Activated T-cell treated with anti-CD3 and anti-CD28 coated beads, Interleukin-2, amount 50 U/mL, for 1 hour (primary cell): ENCODE measurements around the gene ZFHX3.

ENCODE experiments used
- DNase-seq: peaks from one replicate; pipeline ENCODE4 v3.0.0-alpha.2; 2020

ZFHX3 gene

GRCh38 chr16:72970656-72971055 is 77.3 kb downstream of the ZFHX3 start:
- DNase-seq = no peak

GRCh38 chr16:72969812-72970211 is 78.1 kb downstream of the ZFHX3 start:
- DNase-seq = no peak

DNA sequence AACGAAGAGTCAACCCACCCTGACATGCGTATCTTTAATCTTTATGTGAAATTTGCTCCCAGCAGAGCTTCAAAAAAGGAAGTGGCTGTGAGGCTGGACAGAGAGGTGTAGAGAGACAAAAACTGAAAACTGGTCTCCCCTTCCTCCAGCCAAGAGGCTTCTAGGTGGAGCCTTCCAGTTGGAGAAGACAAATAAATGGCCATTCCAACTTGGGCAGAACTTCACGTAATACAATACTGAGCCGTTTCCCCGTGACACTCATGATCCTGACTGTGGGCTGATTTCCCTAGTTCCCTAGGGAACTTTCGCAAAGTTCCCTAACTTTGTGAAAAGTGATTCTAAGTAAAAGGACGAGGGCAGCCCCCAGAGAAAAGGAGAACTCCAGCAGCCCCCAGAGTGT is 78.8 kb downstream of the ZFHX3 start:
- no peak for DNase-seq

DNA sequence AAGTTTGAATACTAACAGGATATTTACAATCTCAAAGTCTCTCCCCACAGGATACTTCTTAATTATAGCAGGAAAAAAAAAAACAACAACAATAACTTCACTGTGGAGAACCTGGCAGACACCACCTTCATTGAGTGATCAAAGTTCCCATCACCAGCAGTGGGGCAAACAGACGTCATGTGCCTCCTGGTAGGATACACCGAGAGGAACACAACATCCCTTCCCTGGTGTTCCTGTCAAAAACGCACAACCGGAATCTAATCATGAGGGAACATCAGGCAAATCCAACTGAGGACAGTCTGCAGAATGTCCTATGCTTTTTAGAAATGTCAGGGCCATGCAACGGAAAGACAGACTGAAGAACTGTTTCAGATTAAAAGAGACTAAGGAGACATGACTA is 80.0 kb downstream of the ZFHX3 start:
- no peak for DNase-seq

- no peak for DNase-seq
Measured at GRCh38 chr16:72963533-72964315, 84.2 kb downstream of the ZFHX3 start.

GRCh38 chr16:72962347-72962746 is 85.6 kb downstream of the ZFHX3 start:
- DNase-seq = no peak

DNA sequence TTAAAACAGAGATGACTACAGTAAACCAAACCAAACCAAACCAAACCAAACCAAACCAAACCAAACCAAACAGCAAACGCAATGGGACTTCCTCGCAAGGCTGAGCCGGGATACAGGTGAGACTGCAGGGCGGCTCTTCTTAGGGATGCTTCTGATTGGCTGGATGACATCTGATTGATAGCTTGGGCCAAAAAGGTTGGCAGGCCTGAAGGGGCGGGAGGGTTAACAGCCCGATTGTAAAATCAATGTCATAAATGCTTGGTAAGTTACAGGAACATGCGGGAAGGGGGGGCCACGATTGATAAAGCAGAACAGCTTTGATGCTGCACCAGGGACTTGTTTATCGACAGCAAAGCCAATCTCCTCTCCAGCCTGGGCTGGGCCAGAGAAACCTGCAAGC is 86.1 kb downstream of the ZFHX3 start:
- DNase-seq = no peak

GRCh38 chr16:72961115-72961832 is 86.7 kb downstream of the ZFHX3 start:
- DNase-seq = no peak

- DNase-seq = no peak
Measured at GRCh38 chr16:72960101-72960500, 87.8 kb downstream of the ZFHX3 start.

DNA sequence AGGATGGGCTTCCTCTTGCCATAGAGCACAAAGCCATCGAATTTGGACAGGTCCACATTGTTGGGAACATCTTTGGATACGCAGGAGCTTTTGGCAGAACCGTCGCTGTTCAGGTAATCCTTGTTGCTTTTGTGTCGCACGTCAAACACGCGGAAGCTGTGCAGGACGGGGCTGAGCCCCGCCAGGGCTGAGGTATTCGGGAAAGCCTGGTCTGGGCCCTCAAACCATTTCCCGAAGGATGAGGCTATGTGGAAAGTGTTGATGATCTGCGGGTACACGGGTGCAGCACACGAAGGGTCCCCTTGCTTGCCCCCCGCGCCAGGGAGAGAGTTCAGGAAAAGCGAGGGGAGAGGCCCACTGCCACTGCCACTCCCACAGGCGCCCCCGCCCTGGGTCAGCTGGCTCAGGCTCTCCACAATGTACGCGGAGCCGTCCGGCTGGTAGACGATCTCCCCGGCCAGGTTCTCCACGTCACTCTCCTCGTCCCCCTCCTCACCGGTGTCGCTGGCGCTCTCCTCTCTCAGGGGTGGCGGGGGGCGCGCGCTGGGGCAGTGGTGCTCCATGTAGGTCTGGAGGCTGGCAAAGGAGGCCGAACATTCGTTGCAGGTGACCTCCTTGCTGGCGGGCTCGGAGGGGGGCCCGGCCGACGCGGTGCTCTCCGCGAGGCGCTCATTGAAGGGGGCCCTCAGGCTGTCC is 88.5 kb downstream of the ZFHX3 start:
- DNase-seq = no peak

- no peak for DNase-seq
Measured at GRCh38 chr16:72958522-72959076, 89.3 kb downstream of the ZFHX3 start.

- DNase-seq = no peak
Measured at GRCh38 chr16:72957303-72958277, 90.3 kb downstream of the ZFHX3 start.

- no peak for DNase-seq
Measured at GRCh38 chr16:72956124-72957064, 91.5 kb downstream of the ZFHX3 start.

DNA sequence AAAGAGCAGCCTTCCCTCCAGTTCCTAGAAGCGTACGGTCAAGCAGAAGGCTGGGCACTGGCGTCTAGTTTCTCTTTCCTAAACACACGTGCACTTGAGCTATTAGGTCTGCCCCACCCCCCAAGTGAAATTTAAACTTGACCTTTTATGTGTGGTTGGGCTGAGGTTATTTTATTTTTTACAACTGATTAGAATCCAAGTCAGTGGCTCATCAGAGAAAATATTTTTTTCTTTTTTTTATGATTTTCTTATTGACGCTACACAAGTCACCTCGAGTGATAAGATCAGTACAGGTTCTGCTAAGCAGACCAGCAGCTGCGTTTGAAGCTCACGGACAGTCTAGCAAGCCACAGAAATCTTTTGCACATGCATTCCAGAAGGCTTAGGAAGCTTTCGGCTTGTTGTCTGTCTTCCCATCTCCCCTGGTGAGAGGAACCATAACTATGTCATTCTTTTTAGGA is 95.1 kb downstream of the ZFHX3 start:
- DNase-seq = no peak

- DNase-seq = no peak
Measured at GRCh38 chr16:72952404-72952803, 95.5 kb downstream of the ZFHX3 start.

DNA sequence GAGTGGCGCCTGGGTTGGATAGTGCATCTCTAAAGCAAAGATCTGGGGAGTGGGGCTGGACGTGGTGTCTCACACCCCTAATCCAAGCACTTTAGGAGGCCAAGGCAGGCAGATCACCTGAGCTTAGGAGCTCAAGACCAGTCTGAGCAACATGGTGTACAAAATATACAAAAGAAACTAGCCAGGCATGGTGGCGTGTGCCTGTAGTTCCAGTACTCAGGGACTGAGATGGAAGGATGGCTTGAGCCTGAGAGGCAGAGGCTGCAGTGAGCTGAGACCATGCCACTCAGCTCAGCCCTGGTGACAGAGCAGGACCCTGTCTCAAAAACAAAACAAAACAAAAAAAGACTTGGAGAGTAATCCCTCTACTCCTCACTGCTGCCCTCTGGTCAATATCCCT is 96.0 kb downstream of the ZFHX3 start:
- no peak for DNase-seq

- DNase-seq = no peak
Measured at GRCh38 chr16:72950669-72951068, 97.3 kb downstream of the ZFHX3 start.

- no peak for DNase-seq
Measured at GRCh38 chr16:72948238-72948829, 99.6 kb downstream of the ZFHX3 start.

- DNase-seq = no peak
Measured at GRCh38 chr16:72947379-72948237, 100.3 kb downstream of the ZFHX3 start.
